PC-9 (cell line): Measurements from ENCODE around the gene ISLR2.

Experiments used
- CTCF ChIP-seq: fragments of 200-600 bp; sonication (generic); conservative IDR thresholded peaks from 2 replicates; pipeline ENCODE4 v1.6.1; 2017; ENCODE audit warnings: mixed run types, antibody characterized with exemption, mild to moderate bottlenecking, moderate library complexity
- EZH2 ChIP-seq: fragments of 200-600 bp; sonication (generic); IDR thresholded peaks from 2 replicates; pipeline ENCODE4 v1.8.0; 2017; ENCODE audit warnings: antibody characterized with exemption, low read depth

GRCh38 chr15:74184582-74185091, 54.3 kb downstream of the ISLR2 start:
- TF ChIP-seq CTCF = no peak
- TF ChIP-seq EZH2 = no peak
